ENCODE data around the gene SLC6A15. TPM values are rescaled to one million over a fixed set of nuclear protein-coding genes. Genes with fewer than 3 reads are reported as not detected.

The SLC6A15 gene
- total and polyA plus RNA-seq, 2 of the 8 experiments (the other 6 are each of a cell fraction or from before 2014, with no cell fraction given) = 3.1 to 42.0 TPM

GRCh38 chr12:84841591-84841990 is 71.0 kb downstream of the SLC6A15 start:
- H4K20me1 ChIP-seq (replicated peaks in 1 of 2; ENCODE audit: control insufficient read depth in 1 of 2, insufficient read depth in 2 of 2, low read length in 2 of 2) = no peaks in the 10 kb centered on the region
- no peak overlapping the region for H3K4ac ChIP-seq (replicated peaks; ENCODE audit: insufficient read length, low read depth, low read length)
- TF ChIP-seq GABPA (IDR thresholded peaks at IDR 0.05; ENCODE audit: borderline replicate concordance, insufficient read depth, low read length) (no peak), SIRT6 (IDR thresholded peaks at IDR 0.05; ENCODE audit: low read length) (no peak), BCL11A (IDR thresholded peaks at IDR 0.05; ENCODE audit: low read depth in 2 of 2, low read length in 2 of 2) (no peak), SP2 (IDR thresholded peaks at IDR 0.05; ENCODE audit: low read length) (no peak), MAFK (IDR thresholded peaks at IDR 0.05; ENCODE audit: low read depth, low read length) (no peak)
- no peaks in the 10 kb centered on the region for H3K23me2 ChIP-seq (ENCODE audit: low read depth, low read length)
- H3K9ac ChIP-seq (replicated peaks in 1 of 4; ENCODE audit: extremely low read depth in 1 of 4, low read depth in 3 of 4, low read length in 3 of 4) = no peak overlapping the region
- ChIA-PET CTCF (ENCODE audit: partially characterized antibody) (interaction anchor here (1.0 to 2.1 kb wide), 5 partner anchors 90 to 373 kb away, joined by 3 to 7 read pairs (median 3); no protein-coding TSS in a partner anchor), POLR2A (ENCODE audit: partially characterized antibody) (no interaction called here)
- no peaks in the 10 kb centered on the region for H3K79me1 ChIP-seq (ENCODE audit: low read depth, low read length)
- H3K9me3 ChIP-seq (ENCODE audit: insufficient read depth in 2 of 2, low read depth in 1 of 2, low read length in 1 of 2) = no peaks in the 10 kb centered on the region
- H3K4me3 ChIP-seq (ENCODE audit: extremely low read depth in 1 of 4, insufficient read depth in 2 of 4, low read depth in 3 of 4, low read length in 4 of 4) = no peak overlapping the region
- no peak overlapping the region for H2BK15ac ChIP-seq (ENCODE audit: low read length)
- FAIRE-seq = no peak
- H2BK120ac ChIP-seq (replicated peaks; ENCODE audit: low read depth, low read length) = no peak overlapping the region
- WGBS, 2 experiments (ENCODE audit: extremely low coverage in 1 of 2, insufficient coverage in 1 of 2, insufficient read length in 1 of 2, insufficient replicate concordance in 2 of 2, low coverage in 1 of 2, low lambda C conversion rate in 2 of 2, missing lambda C conversion rate in 1 of 2) = 72% methylated on average over 1 of the region's 1 CpG; no CpG with 5 or more reads in 1 of the 2 experiments
- no peak overlapping the region for H2AFZ ChIP-seq (ENCODE audit: low read length)
- no peaks in the 10 kb centered on the region for H3K36me3 ChIP-seq (ENCODE audit: control insufficient read depth in 2 of 4, insufficient read depth in 4 of 4, low read length in 3 of 4)
- no peak overlapping the region for H4K5ac ChIP-seq (ENCODE audit: insufficient read length, low read depth, low read length)
- no peak overlapping the region for H2BK20ac ChIP-seq (ENCODE audit: low read length)
- no peak overlapping the region for H2AK5ac ChIP-seq (ENCODE audit: low read depth, low read length)
- H4K8ac ChIP-seq (ENCODE audit: extremely low read depth, insufficient read depth, low read length) = no peak overlapping the region
- no peak overlapping the region for H3K27ac ChIP-seq (ENCODE audit: low read depth, low read length)
- DNase-seq (ENCODE audit: low read depth in 1 of 2, low spot score in 2 of 2) = no peak
- H3K4me2 ChIP-seq (ENCODE audit: insufficient read depth in 1 of 2, low read depth in 2 of 2, low read length in 2 of 2) = no peak overlapping the region
- no peak overlapping the region for H3K56ac ChIP-seq (replicated peaks; ENCODE audit: insufficient read length, low read depth, low read length)
- no peak overlapping the region for H3K18ac ChIP-seq (ENCODE audit: extremely low read depth, low read length)
- H4K91ac ChIP-seq (replicated peaks; ENCODE audit: insufficient read length, low read length) = no peak overlapping the region
- H3K14ac ChIP-seq (ENCODE audit: insufficient read length) = no peak overlapping the region
- no peaks in the 10 kb centered on the region for H3K79me2 ChIP-seq (ENCODE audit: control insufficient read depth in 1 of 2, insufficient read depth in 2 of 2, low read length in 2 of 2)
- H3K27me3 ChIP-seq (replicated peaks in 1 of 4; ENCODE audit: control insufficient read depth in 3 of 4, extremely low read depth in 1 of 4, insufficient read depth in 3 of 4, low read length in 3 of 4) = no peaks in the 10 kb centered on the region
- no peak overlapping the region for H2BK5ac ChIP-seq (ENCODE audit: low read depth, low read length)
- H3K4me1 ChIP-seq (replicated peaks in 1 of 4; ENCODE audit: control insufficient read depth in 3 of 4, insufficient read depth in 4 of 4, low read length in 3 of 4) = no peaks in the 10 kb centered on the region
- no peak overlapping the region for H2BK12ac ChIP-seq (ENCODE audit: low read depth, low read length)
- H3K23ac ChIP-seq (ENCODE audit: insufficient read length) = no peak overlapping the region
